Neural cell (in vitro differentiated cells): ENCODE measurements around the gene PIP4P1.
"Not testable (repeated sequence)": the region's sequence is repeated elsewhere in the genome, so short reads cannot be mapped to it uniquely, and the experiment has no call there.

Experiments used
- CTCF ChIP-seq: fragments of 450-650 bp; IDR thresholded peaks from 2 replicates; pipeline ENCODE4 v1.5.1; 2014; ENCODE audit warnings: antibody characterized with exemption, mild to moderate bottlenecking, moderate library complexity; ENCODE audit not compliant: poor library complexity, severe bottlenecking
- EZH2 ChIP-seq: fragments of 200-600, 300-800 bp; shearing (Covaris generic), sonication (generic); IDR thresholded peaks from 2 replicates; pipeline ENCODE4 v1.6.1; 2014; ENCODE audit warnings: antibody characterized with exemption, low read length, borderline replicate concordance, mild to moderate bottlenecking; ENCODE audit not compliant: insufficient read depth, poor library complexity, severe bottlenecking
- POLR2AphosphoS5 ChIP-seq: IDR thresholded peaks from 2 replicates; pipeline ENCODE4 v1.6.1; 2012
- RAD21 ChIP-seq: fragments of 450-650 bp; conservative IDR thresholded peaks from 2 replicates; pipeline ENCODE4 v1.6.1; 2014; ENCODE audit warnings: antibody characterized with exemption, mild to moderate bottlenecking, moderate library complexity
- REST ChIP-seq: IDR thresholded peaks from 2 replicates; pipeline ENCODE4 v1.6.1; 2012; ENCODE audit warnings: borderline replicate concordance
- SMC3 ChIP-seq: fragments of 450-650 bp; conservative IDR thresholded peaks from 2 replicates; pipeline ENCODE4 v1.6.1; 2014; ENCODE audit warnings: antibody characterized with exemption, mild to moderate bottlenecking, moderate library complexity; ENCODE audit not compliant: poor library complexity
- TAF1 ChIP-seq: IDR thresholded peaks from 2 replicates; pipeline ENCODE4 v1.6.1; 2012; ENCODE audit warnings: low read depth

GRCh38 chr14:20506752-20507151 is 45.5 kb upstream of the PIP4P1 start:
- TF ChIP-seq EZH2, CTCF, TAF1, POLR2AphosphoS5, REST, SMC3, RAD21: not testable (repeated sequence)
